Natural killer cell (primary cell): ENCODE measurements around the gene FARP1. TPM values are rescaled to one million over a fixed set of nuclear protein-coding genes. Genes with fewer than 3 reads are reported as not detected.

ENCODE experiments used
- ATAC-seq, 3 donors: fragments of 150-1000 bp in 2 of 3; fragments of 200-7000 bp in 1 of 3; cut with Tn5 transposase; 1 replicate in 1 of 3; 2 replicates in 2 of 3; pipeline ENCODE4 v1.10.0; 2021; ENCODE audit warnings: mild to moderate bottlenecking in 2 of 3, moderate library complexity in 2 of 3
- DNase-seq, 2 donors: peaks; one replicate each; pipeline versions ENCODE4 v3.0.0 to v3.0.0-alpha.2; 2013 to 2021; ENCODE audit warnings: mixed read lengths in 1 of 2
- H3K27ac ChIP-seq: one replicate; pipeline ENCODE4 v1.5.1; 2013; ENCODE audit warnings: mild to moderate bottlenecking, low read length
- H3K27me3 ChIP-seq: one replicate; pipeline ENCODE4 v1.6.1; 2013; ENCODE audit warnings: low read length; ENCODE audit not compliant: control insufficient read depth, insufficient read depth
- H3K36me3 ChIP-seq: one replicate; pipeline ENCODE4 v1.6.1; 2013; ENCODE audit warnings: low read length; ENCODE audit not compliant: control insufficient read depth, insufficient read depth
- H3K4me1 ChIP-seq: one replicate; pipeline ENCODE4 v1.6.1; 2013; ENCODE audit warnings: low read length; ENCODE audit not compliant: control insufficient read depth, insufficient read depth
- H3K4me3 ChIP-seq: one replicate; pipeline ENCODE4 v1.5.1; 2013; ENCODE audit warnings: low read length
- H3K9me3 ChIP-seq: one replicate; pipeline ENCODE4 v1.6.1; 2013; ENCODE audit warnings: low read length; ENCODE audit not compliant: control insufficient read depth, insufficient read depth
- H3K27ac Mint-ChIP-seq, 2 donors: one replicate each; pipeline ENCODE4 v1.8.0; 2022; ENCODE audit warnings: mild to moderate bottlenecking in 2 of 2, mixed read lengths in 2 of 2, moderate library complexity in 1 of 2
- H3K27me3 Mint-ChIP-seq, 2 donors: one replicate each; pipeline ENCODE4 v1.8.0; 2022; ENCODE audit warnings: low read depth in 2 of 2, mixed read lengths in 2 of 2
- H3K36me3 Mint-ChIP-seq: one replicate; pipeline ENCODE4 v1.8.0; 2022; ENCODE audit warnings: mixed read lengths
- H3K4me1 Mint-ChIP-seq, 2 donors: one replicate each; pipeline ENCODE4 v1.8.0; 2022; ENCODE audit warnings: mixed read lengths in 2 of 2
- H3K4me3 Mint-ChIP-seq: one replicate; pipeline ENCODE4 v1.8.0; 2022; ENCODE audit warnings: mild to moderate bottlenecking, moderate library complexity, mixed read lengths
- H3K9me3 Mint-ChIP-seq, 2 donors: one replicate each; pipeline ENCODE4 v1.8.0; 2022; ENCODE audit warnings: mixed read lengths in 2 of 2
- WGBS: methylation state at CpG from one replicate; pipeline ENCODE4 v1.1.7; 2013; ENCODE audit warnings: missing lambda C conversion rate; ENCODE audit not compliant: insufficient coverage; 5-methylcytosine and 5-hydroxymethylcytosine counted together
- intact Hi-C: fragments of 100-400 bp; cut with micrococcal nuclease; formaldehyde crosslinking; loops from one replicate; pipeline ENCODE4 v1.14.2; 2022
- total RNA-seq, 4 donors: library from RNA; stranded (reverse); fragments of 120-200 nt in 1 of 4; gene quantifications; one replicate each; pipeline versions ENCODE4 v1.2.3 to v1.2.4, GENCODE V29; 2013 to 2022
- TF ChIP-seq, protein P1 (sequence below): fragments of 200-600 bp; IDR thresholded peaks from one replicate; pipeline ENCODE4 v1.8.0; 2022; ENCODE audit warnings: antibody characterized with exemption

FARP1 gene
- total RNA-seq, 3 donors from 2014 or later (not counting 1 experiment from before 2014, with no cell fraction given): 0.71 to 1.2 (median 1.1) TPM

DNA sequence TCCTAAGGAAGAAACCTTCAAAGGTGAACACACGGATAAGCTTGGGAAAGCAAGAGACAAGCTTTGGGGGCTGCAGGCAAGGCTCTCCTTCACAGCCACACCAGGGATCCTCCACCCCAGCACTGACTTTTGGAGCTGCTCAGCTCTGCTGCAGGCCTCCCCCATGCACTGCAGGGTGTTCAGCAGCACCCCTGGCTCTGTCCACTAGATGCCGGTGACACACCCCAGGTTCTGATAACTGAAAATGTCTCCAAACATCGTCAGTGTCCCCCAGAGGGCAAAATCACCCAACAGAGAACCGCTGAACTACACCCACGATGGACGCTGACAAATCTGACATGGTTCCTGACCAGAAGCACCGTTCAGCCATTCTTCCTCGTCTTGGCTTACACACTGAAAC is 343.5 kb downstream of the FARP1 start:
- Histone ChIP-seq H3K4me1 (peaks cover 35% of the 10 kb centered on the region), H3K4me3 (no peak overlapping the region), H3K27me3 (no peaks in the 10 kb centered on the region), H3K36me3 (no peaks in the 10 kb centered on the region), H3K9me3 (no peaks in the 10 kb centered on the region), H3K27ac (no peak overlapping the region)
- no peaks in the 10 kb centered on the region for H3K36me3 Mint-ChIP-seq
- H3K27ac Mint-ChIP-seq: no peak overlapping the region
- H3K27me3 Mint-ChIP-seq: no peaks in the 10 kb centered on the region
- 91% methylated on average over 8 of the region's 8 CpGs for WGBS
- no peak for ATAC-seq
- H3K9me3 Mint-ChIP-seq: no peaks in the 10 kb centered on the region
- DNase-seq: no peak
- no peak overlapping the region for H3K4me3 Mint-ChIP-seq
- H3K4me1 Mint-ChIP-seq: peaks cover 44 to 64% of the 10 kb centered on the region in 2 donors
- TF ChIP-seq, protein P1, sequence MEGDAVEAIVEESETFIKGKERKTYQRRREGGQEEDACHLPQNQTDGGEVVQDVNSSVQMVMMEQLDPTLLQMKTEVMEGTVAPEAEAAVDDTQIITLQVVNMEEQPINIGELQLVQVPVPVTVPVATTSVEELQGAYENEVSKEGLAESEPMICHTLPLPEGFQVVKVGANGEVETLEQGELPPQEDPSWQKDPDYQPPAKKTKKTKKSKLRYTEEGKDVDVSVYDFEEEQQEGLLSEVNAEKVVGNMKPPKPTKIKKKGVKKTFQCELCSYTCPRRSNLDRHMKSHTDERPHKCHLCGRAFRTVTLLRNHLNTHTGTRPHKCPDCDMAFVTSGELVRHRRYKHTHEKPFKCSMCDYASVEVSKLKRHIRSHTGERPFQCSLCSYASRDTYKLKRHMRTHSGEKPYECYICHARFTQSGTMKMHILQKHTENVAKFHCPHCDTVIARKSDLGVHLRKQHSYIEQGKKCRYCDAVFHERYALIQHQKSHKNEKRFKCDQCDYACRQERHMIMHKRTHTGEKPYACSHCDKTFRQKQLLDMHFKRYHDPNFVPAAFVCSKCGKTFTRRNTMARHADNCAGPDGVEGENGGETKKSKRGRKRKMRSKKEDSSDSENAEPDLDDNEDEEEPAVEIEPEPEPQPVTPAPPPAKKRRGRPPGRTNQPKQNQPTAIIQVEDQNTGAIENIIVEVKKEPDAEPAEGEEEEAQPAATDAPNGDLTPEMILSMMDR: no peak
- intact Hi-C loops: no loop called here

DNA sequence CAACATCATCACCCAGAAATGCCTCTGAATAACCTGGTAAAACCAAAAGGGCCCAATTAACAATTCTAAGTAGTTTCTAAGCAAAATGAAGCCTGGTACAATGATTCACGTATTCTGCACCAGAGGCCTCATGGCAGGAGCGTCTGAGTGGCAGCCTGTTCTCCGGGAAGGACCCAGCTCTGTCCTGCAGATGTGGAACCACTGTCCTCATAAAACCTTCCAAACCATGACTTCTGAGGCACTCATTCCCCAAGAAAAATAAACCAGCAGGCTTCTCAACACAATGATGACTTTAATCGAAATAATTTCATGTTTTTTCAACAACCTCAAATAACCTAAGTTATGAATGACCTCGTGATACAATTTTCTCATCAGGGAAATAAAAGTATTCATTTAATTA is 344.1 kb downstream of the FARP1 start:
- Histone ChIP-seq H3K27me3 (no peaks in the 10 kb centered on the region), H3K9me3 (no peaks in the 10 kb centered on the region), H3K36me3 (no peaks in the 10 kb centered on the region), H3K4me3 (no peak overlapping the region), H3K4me1 (peaks cover 35% of the 10 kb centered on the region), H3K27ac (no peak overlapping the region)
- intact Hi-C loops: no loop called here
- DNase-seq: no peak
- H3K27me3 Mint-ChIP-seq: no peaks in the 10 kb centered on the region
- H3K9me3 Mint-ChIP-seq: no peaks in the 10 kb centered on the region
- WGBS: 98% methylated on average over 4 of the region's 5 CpGs
- no peaks in the 10 kb centered on the region for H3K36me3 Mint-ChIP-seq
- ATAC-seq: no peak
- no peak overlapping the region for H3K27ac Mint-ChIP-seq
- TF ChIP-seq, protein P1: no peak
- peaks cover 48 to 69% of the 10 kb centered on the region in 2 donors for H3K4me1 Mint-ChIP-seq
- no peak overlapping the region for H3K4me3 Mint-ChIP-seq

DNA sequence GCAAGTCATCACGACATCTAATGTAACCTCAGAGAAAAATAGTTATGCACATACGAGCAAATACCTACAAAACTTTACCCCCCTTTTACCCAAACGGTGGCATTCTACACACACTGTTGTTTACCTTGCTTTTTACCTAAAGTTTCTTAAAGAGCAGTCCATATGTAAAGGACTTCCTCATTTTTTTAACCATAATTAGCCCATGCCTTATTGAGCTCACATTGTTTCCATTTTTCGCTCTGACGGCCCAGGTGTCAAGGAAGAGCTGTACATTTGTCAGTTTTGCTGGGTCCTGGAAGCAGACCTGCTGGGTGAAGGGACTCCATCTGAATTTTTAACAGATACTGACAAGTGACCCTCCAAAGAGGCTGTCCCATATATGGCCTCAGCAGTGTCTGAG is 344.6 kb downstream of the FARP1 start:
- no peaks in the 10 kb centered on the region for H3K9me3 Mint-ChIP-seq
- intact Hi-C loops: no loop called here
- DNase-seq: no peak
- no peaks in the 10 kb centered on the region for H3K27me3 Mint-ChIP-seq
- H3K27me3 ChIP-seq: no peaks in the 10 kb centered on the region
- no peak for ATAC-seq
- H3K4me1 Mint-ChIP-seq: peaks cover 52 to 74% of the 10 kb centered on the region in 2 donors
- no peak overlapping the region for H3K4me3 Mint-ChIP-seq
- no peak overlapping the region for H3K4me3 ChIP-seq
- H3K27ac ChIP-seq: no peak overlapping the region
- H3K36me3 ChIP-seq: no peaks in the 10 kb centered on the region
- H3K27ac Mint-ChIP-seq: no peak overlapping the region
- TF ChIP-seq, protein P1: no peak
- H3K4me1 ChIP-seq: peaks cover 33% of the 10 kb centered on the region
- H3K36me3 Mint-ChIP-seq: no peaks in the 10 kb centered on the region
- WGBS: 62% methylated on average over 5 of the region's 5 CpGs
- H3K9me3 ChIP-seq: no peaks in the 10 kb centered on the region

GRCh38 chr13:98488736-98489135 is 345.8 kb downstream of the FARP1 start:
- H3K9me3 ChIP-seq: no peaks in the 10 kb centered on the region
- H3K27ac Mint-ChIP-seq: no peak overlapping the region
- DNase-seq: no peak
- H3K36me3 ChIP-seq: no peaks in the 10 kb centered on the region
- no peaks in the 10 kb centered on the region for H3K36me3 Mint-ChIP-seq
- TF ChIP-seq, protein P1: no peak
- H3K27me3 ChIP-seq: no peaks in the 10 kb centered on the region
- peaks cover 33% of the 10 kb centered on the region for H3K4me1 ChIP-seq
- 78% methylated on average over 11 of the region's 11 CpGs for WGBS
- intact Hi-C loops: no loop called here
- H3K27ac ChIP-seq: no peak overlapping the region
- H3K9me3 Mint-ChIP-seq: no peaks in the 10 kb centered on the region
- no peak overlapping the region for H3K4me3 ChIP-seq
- no peaks in the 10 kb centered on the region for H3K27me3 Mint-ChIP-seq
- H3K4me1 Mint-ChIP-seq: peaks cover 55 to 75% of the 10 kb centered on the region in 2 donors
- no peak overlapping the region for H3K4me3 Mint-ChIP-seq
- no peak for ATAC-seq
